ENCODE results near the gene SCUBE1.

Gene SCUBE1

GRCh38 chr22:43233529-43233928 is 109.6 kb downstream of the SCUBE1 start:
- no peak for DNase-seq

- no peak for DNase-seq
Observed at GRCh38 chr22:43232445-43232844, 110.7 kb downstream of the SCUBE1 start.

- no peak for DNase-seq
Observed at GRCh38 chr22:43231724-43232034, 111.5 kb downstream of the SCUBE1 start.

GRCh38 chr22:43230971-43231723 is 112.0 kb downstream of the SCUBE1 start:
- peak; percentile 36 to 68 for DNase-seq

- DNase-seq = no peak
Observed at GRCh38 chr22:43230571-43230970, 112.6 kb downstream of the SCUBE1 start.

GRCh38 chr22:43228863-43229262 is 114.3 kb downstream of the SCUBE1 start:
- no peak for DNase-seq

GRCh38 chr22:43228330-43228729 is 114.8 kb downstream of the SCUBE1 start:
- peak; percentile 14 to 17 for DNase-seq

GRCh38 chr22:43227239-43227630 is 115.9 kb downstream of the SCUBE1 start:
- DNase-seq = no peak

- DNase-seq = no peak
Observed at GRCh38 chr22:43226377-43227238, 116.6 kb downstream of the SCUBE1 start.

GRCh38 chr22:43225609-43226008 is 117.6 kb downstream of the SCUBE1 start:
- DNase-seq = no peak

- no peak for DNase-seq
Observed at GRCh38 chr22:43222987-43223386, 120.2 kb downstream of the SCUBE1 start.

- no peak for DNase-seq
Observed at GRCh38 chr22:43222262-43222661, 120.9 kb downstream of the SCUBE1 start.

- no peak for DNase-seq
Observed at GRCh38 chr22:43220625-43221380, 122.4 kb downstream of the SCUBE1 start.

GRCh38 chr22:43218786-43219185 is 124.4 kb downstream of the SCUBE1 start:
- no peak for DNase-seq

GRCh38 chr22:43217285-43218030 is 125.7 kb downstream of the SCUBE1 start:
- DNase-seq = no peak

- DNase-seq = no peak
Observed at GRCh38 chr22:43216738-43217137, 126.4 kb downstream of the SCUBE1 start.

GRCh38 chr22:43213962-43214361 is 129.2 kb downstream of the SCUBE1 start:
- DNase-seq = no peak

- DNase-seq = no peak
Observed at GRCh38 chr22:43213051-43213450, 130.1 kb downstream of the SCUBE1 start.

GRCh38 chr22:43212434-43212952 is 130.7 kb downstream of the SCUBE1 start:
- no peak for DNase-seq

GRCh38 chr22:43211941-43212433 is 131.2 kb downstream of the SCUBE1 start:
- no peak for DNase-seq

GRCh38 chr22:43210631-43211515 is 132.3 kb downstream of the SCUBE1 start:
- no peak for DNase-seq
